HT1080 (cell line): Measurements from ENCODE around the gene MAN1C1. TPM values are rescaled to one million over a fixed set of nuclear protein-coding genes. Genes with fewer than 3 reads are reported as not detected.
"Not testable (repeated sequence)": the region's sequence is repeated elsewhere in the genome, so short reads cannot be mapped to it uniquely, and the experiment has no call there.

Experiments
- DNase-seq: peaks from one replicate; pipeline ENCODE4 v3.0.0-alpha.2; 2015; ENCODE audit warnings: low read depth
- total RNA-seq: library from RNA; depleted of rRNA; stranded (reverse); fragments of >200 nt; shearing (Covaris generic); gene quantifications from 2 replicates; pipeline ENCODE4 v1.2.3, GENCODE V29; 2014

The MAN1C1 gene
- total RNA-seq, 1 experiment from 2014 or later = not detected

DNA sequence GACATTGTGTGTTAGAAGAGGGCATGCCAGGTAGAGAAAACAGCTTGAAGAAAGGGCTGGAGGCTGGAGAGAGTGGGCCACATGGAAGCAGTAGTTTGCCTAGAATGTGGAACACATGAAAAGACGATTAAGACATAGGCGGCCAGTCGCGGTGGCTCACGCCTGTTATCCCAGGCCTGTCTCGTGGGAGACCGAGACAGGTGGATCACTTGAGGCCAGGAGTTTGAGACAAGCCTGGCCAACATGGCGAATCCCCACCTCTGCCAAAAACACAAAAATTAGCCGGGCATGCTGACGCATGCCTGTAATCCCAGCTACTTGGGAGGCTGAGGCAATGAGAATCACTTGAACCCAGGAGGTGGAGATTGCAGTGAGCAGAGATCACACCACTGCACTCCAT, 118.4 kb downstream of the MAN1C1 start:
- DNase-seq = not testable (repeated sequence)

DNA sequence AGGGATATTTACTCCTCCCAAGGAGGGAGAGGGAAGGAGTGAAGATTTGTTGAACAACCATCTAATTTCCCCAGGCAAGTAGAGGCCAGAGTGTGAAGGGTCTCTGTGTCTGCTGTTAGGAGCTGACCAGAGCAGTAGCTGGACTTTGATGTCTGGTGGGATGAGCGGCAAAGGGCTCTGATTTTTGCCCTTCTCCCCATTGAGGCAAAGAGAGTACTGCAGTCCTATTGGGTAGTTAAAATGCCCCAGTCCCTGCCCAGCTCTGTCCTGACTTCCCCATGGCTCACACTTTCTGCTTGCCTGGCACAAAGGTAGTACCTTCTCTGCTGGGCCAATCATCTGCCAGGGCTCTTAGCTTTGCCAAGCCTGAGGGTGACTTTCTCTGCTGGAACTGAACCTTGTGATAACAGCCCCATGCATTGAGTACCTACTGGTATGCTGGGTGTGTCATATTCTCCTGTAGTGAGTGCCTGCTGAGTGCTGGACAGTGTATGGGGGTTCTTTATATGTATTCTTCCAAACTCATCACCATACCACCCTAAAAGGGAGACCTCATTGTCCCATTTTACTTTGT, 119.5 kb downstream of the MAN1C1 start:
- DNase-seq = no peak

DNA sequence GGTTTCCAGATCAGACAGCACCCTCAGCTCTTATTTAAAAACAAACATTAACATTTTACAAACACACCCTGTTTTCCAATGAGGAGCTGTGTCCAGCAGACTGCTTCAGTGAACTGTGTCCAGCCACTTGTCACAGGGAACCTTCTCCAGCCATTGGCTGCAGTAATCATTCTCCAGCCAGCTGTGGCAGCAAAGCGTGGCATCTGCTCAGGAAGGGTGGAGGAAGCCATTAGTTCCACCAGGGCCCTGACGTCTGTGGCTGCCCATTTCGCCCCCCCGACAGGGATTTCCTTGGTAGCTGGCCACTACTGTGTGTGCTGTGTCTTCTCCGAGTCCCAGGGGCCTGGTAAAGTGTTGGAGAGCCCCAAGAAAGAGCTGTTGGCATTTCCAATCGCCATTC, 120.5 kb downstream of the MAN1C1 start:
- no peak for DNase-seq

DNA sequence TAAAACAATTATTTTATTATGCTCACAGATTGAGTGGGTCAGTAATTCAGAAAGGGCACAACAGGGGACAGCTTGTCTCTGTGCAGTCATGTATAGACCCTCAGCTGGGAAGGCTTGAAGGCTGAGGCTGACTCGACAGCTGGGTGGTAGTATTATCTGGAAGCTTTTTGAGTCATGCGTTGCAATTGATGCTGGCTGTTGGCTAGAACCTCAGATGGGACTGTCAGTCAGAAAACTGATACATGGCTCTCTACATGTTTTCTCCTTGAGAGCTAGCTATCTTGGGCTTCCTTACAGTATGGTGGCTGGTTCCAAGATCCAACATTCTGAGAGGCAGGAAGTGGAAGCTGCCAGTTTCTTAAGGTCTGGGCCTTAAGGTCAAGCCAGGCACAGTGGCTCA, 121.9 kb downstream of the MAN1C1 start:
- no peak for DNase-seq

DNA sequence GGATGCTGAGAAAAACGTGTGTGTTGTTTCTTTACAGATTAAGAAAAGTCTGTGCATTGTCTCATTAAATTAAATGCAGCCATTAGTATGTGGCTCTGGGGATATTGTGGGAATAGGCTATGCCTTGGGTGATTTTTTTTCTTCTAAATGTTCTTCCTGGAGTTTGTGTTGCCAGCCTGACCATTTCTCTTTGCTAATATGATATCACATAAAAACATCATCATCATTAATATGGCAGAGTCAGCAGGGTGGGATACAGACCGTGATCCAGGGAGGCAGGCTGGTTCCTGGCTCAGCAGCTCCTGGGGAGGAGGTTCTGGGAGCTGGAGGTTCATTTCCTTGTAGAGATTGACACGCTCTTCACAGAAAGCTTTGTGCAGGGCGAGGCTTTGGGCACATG, 122.8 kb downstream of the MAN1C1 start:
- DNase-seq = no peak

DNA sequence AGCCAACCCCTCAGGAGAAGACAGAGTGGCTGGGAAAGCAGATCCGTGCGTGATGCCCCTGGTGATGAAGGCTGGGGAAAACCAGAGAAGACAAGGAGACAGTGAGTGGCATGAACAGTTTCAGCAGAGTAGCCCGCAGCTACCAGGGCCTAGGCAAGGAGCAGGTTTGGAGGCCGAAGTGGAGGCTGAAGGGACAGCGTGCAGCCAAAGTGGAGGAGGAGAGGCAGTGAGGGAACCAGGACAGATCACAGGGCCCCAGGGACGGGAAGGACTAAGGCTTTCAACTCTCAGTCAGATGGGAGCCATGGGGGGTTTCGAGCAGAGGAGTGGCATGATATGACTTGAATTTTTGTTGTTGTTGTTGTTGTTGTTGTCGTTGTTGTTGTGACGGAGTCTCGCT, 123.5 kb downstream of the MAN1C1 start:
- no peak for DNase-seq

DNA sequence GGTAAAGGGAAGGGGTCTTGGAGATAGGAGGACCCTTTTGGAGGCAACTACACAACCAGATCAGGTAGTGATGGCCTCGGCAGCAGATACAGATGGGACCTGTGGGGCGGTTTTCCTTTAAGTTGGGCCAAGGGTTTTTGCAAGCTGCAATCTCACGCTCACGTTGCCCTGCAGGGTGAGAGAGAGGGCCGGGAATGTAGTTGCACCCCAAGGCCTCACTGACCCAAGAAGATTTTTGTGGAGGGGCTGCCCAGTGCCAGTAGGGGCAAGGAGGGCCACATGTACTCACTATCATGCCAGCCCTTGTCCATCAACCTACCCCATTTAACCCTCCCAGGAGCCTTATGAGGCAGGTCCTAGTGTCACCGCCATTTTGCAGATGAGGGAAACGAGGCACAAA, 125.7 kb downstream of the MAN1C1 start:
- no peak for DNase-seq

DNA sequence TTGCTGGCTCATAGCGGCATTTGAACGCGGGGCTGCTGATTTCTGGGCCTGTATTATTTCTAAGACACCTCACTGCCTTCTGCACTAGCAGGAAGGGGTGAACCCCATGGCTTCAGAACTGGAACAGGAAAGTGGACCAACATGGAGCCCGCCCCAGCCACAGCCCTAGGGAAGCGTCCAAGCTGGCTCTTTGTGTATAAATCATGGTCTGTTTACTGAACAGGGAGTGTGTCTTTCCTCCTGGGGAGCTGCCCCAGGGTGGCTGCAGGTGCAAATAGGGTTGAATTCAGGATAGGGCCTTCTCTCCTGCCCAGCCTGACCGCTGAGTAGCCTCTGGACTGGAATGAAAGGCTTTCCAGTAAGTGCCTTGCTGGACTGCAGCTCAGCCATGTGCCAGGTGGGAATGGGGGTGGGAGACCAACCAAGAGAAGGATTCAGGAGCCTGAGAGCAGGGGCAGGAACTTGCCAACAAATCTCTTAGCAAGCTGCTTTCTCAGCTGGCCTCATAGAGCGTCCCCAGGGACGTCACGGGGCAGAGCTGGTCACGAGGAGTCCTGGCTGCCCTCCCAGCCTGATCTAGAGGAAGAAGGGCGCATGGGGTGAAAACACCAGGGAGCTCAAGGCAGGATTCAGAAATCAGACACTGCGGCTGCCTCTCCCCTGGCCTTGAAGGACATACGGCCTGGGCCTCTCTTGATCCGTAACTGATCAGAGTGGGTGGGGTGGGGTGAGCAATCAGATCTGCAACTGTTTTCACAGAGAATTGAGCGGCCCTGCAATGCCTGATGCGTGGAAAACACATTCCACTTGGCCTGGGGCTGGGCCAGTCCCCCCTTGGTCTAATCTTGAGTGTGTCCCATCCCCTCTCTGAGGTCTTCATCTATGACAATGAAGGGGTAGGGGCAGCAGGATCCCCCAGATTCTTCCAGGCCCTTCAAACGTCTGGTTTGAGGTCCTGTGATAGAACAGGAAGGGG, 126.9 kb downstream of the MAN1C1 start:
- DNase-seq = no peak

DNA sequence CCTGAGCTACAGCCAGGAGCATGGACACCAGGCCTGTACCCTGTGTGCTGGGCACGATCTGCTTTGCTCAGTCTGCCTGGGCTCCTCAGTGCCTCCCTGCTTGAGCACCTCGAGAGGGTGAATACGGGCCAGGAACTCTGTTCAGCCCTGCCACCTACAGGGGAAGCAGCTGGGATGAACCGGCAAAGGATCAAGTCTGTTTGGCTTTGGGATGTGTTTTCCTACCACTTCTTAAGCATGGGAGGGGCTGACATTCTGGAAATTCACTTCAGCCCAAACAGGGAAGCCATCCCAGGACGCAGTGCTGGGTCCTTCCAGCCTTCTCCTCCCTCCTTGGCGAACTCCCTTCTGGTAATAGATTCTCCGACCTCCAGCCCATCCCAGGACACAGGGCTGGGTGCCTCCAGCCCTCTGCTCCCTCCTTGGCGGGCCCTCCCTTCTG, 127.6 kb downstream of the MAN1C1 start:
- peak; percentile 40 for DNase-seq

DNA sequence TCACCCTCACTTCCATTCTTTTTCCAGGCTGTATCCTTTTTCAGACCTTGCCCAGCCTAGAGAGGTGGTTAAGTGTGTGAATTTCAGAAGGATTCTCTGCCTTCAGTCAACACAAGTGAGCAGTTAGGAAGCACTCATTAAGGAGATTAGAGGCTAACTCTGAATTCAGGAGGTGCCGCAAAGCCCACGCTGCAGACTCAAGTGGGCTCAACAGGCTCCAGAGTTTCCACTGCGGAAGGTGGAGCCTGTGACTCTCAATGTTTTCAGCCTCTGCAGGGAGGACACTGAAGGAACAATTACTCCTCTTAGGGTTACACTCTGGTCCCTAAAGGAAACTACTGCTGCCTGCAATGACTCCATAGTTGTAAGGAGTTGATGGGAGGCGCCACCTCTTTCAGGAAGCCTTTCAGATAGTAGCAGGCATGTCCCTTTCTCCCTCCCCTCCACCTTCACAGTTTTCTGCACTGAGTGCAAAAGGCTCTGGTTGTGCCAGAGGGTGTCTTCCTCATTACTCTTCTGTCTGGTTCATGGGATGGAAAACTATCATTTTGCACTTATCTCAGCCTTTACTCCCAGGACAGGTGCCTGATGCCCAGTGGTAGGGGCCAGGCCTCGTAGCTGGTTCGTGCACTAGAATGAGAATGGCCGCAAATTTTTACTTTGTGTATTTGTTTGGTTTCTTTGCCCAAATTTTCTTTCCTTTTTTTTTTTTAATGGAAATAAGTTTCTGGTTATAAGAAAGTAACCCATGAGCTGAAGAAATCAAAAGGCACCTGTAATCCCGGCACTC, 128.2 kb downstream of the MAN1C1 start:
- no peak for DNase-seq

DNA sequence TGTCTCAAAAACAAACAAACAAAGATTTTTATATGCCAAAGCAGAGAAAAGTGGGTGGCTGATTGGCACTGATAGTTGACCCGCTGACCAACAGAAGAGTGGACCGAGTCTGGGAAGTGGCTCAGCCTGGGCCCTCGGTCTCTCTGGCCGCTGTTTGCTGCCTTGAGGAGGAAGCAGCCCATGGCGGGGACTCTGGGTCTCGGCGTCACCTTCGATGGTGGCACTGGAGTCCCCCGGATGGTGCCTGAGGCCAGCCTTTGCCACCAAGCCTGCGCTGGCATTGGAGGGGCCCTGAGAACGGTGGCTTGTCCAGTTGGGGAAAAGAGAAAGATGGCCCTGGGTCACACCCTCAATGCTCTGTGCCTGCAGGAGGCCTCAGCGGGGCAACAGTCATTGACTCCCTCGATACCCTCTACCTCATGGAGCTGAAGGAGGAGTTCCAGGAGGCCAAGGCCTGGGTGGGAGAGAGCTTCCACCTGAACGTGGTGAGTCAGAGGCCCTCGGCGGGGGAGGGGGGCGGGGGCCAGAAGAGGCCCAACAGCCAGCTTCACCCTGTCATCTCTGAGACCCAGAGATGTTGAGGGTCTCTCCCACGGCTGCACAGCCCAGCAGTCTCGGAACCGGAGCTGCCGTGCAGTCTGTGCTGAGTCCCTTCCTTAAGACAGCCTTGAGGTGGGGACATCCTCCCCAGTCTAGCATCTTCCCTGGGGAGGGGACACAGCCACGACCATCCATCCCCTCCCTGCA, 129.9 kb downstream of the MAN1C1 start:
- DNase-seq = no peak

DNA sequence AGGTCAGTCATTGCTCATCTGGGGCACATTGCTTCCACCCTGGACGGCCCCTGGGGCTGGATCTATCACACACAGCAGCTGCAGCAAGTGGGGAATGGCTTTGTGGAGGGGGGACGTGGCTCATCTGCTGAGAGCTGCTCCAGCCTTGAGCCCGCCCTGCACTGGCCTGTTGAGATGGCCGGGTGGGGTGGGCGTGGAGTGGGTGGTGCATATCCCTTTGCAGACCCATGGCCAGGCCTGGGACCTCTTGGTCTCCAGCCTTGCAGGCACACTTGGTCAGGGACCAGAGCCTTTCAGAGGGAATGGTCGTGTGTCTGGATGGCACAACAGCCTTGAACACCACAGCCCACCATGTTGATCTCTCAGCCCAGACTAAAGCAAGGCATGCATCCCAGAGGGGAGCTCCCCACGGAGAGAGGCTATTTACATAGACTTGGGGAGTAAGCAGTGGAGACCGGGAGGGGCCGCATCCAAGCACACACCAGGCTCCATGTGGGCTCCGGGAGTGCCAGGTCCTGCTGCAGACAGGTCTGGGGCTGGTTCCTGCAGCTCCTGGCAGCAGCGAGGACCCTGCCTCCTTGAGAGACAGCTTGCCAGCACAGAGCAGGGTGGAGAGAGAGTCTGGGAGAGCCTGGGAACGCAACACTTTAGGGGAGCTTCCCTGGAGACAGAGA, 130.6 kb downstream of the MAN1C1 start:
- no peak for DNase-seq

DNA sequence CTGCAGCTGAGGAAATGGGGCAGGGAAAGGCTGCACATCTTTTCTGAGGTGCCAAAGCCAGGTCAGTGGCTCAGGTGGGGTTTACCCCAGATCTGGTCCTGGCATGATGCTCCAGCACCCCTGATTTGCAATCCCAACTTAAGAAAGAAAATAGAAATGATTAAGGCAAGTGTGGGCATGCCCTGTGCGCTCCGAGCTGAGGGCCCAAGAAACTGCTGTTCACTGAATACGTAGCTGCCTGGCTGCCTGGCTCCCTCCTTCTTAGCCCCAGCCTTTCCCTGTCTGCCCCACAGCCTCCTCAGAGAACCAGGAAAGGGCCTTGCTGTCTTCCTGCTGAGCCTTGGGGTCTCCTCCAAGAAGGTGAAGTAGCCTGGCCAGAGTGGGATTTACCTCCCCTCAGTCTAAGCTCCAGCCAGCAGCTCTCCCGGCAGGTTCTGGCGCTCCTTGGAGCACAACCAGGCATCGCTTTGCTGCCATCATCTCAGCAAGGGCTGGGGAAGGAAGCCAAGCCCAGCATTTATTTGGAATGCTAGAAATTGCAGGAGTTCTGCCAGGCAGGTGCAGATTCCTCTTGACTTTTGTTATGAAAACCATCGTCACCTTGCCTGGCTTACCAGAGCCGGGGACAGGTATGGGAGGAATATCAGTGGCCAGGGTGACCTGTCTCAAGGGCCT, 132.1 kb downstream of the MAN1C1 start:
- DNase-seq = no peak

DNA sequence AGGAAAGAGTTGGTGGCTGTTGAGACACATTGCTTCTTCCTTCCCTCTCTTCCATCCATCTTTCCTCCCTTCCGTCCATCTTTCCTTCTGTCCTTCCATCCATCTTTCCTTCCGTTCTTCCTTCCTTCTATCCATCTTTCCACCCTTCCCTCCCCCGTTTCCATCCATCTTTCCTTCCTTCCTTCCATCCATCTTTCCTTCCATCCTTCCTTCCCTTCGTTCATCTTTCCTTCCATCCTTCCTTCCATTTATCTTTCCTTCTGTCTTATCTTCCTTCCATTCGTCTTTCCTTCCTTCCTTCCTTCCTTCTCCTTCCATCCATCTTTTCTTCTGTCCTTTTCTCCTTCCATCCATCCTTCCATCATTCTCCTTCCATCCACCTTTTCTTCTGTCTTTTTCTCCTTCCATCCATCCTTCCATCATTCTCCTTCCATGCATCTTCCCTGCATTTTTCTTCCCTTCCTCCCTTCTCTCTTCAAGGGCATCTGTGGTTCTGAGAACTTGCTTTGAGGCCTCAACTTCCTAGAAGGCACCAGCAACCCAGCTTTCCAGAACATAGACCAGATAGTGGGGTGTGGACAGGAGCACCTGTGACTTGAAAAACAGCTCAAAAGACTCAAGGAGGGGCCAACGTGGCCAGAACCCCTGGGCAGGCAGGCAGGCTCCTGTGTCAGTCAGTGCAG, 134.5 kb downstream of the MAN1C1 start:
- no peak for DNase-seq

DNA sequence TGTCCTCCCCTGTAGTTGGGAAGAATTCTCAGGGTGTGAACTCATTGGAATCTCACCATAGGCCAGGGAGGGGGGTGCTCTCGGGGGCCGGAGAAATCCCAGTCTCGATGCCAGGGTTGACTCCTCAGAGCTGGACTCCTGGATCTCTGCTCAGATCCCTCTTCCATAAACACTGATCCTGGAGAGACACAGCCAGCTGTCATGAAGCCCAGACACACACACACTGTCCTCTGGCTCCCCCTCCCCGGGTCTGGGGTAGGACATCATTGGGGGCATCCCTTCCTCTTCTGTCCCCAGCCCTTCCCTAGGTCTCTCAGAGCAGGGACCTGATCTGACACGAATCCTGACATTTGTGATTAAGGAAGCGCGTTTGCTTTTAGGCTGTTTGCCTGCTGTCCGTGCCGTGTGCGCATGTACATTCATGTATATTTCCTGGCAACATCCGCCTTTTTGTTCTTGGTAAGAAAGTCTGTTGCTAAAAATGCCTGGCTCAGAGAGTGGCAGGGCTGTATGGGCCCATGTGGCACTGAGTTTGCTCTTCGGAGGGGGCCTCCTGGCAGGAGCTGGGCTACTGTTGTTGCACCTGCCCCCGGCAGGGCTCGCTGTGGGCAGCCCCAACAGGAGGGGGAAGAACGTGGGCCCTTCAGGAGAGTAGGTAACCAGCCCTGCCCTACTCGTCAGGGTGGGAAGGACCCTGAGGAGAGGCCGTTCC, 138.0 kb downstream of the MAN1C1 start:
- DNase-seq = no peak

DNA sequence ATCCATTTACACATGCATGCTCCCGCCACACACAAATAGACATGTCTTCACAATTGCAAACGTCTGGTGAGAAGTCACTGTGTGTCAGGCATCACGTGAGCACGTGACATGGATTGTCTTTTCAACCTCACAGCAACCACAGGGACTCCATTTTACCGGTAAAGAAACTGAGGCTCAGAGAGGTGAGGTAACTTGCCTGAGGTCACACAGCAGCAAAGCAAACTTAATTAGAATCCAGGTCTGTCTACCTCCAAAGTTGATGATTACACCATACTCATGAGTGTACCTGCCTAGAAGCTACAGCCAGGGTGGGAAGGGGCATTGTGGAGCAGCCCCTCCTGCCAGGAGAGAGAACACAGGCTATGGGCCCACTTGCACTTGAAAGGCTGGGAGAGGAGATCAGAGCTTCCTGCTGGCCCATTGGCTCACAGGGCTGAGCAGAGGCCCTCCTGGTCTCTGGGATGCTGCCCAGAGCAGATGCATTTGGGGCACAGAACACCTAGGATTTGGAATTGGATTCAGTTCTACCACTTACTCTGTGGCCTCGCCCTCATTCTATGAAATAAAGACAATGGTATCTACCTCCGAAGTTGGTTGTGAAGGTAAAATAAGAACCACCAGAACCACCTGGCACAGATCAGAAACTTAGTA, 139.0 kb downstream of the MAN1C1 start:
- DNase-seq = no peak

DNA sequence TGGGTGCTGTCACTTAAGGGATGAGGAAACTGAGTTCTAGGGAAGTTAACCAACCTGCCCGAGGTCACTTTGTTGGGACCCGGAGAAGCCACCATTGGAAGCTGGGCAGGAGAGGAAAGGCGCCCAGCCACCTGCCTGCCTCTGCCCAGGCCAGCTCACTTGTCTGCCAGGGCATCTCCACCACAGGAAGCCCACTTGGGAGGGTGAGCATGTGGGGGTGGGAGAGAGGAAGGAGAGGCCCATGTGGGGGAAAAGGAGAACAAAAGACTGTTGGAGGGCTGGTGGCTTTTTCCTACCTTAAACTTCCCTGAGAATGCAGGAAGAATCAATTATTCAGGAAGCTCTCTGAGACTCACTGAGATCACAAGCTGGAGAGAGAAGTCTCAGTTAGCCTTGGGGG, 139.6 kb downstream of the MAN1C1 start:
- DNase-seq = no peak

DNA sequence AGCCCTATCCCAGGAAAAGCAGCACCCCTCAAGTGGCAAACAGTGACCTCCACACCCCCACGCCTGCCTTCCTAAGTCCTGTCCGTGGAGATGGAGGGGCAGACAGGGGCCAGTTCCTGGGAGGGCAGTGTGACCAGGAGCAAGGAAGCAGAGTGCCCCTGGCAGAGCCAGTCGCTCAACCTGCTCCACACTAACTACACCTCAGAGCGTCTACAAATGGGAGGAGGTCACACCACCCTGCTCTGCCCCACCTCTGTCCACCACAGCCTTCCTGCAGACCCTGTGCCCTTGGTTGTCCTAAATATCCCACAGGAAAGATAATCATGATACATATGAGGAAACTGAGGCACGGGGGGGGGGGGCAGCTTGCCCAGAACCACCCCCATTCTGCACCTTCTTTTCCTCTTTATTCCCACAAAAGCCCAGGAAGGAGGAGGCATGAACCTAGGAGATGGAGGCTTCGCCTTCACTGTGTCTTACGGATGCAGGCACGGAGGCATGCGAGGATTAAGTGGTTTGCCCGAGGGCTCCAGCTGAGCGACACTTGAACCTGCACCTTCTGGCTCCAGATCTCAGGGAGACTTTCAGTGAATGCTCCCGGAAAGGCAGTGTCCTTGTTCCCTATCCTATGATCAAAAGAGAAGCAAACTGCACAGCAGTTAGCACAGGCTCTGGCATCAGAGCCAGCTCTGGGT, 140.7 kb downstream of the MAN1C1 start:
- no peak for DNase-seq
